HG03045 (cell line): ENCODE results near the gene EML4.
"Not testable (repeated sequence)": the region's sequence is repeated elsewhere in the genome, so short reads cannot be mapped to it uniquely, and the experiment has no call there.

Source experiments
- ATAC-seq: cut with Tn5 transposase; IDR thresholded peaks from one replicate; pipeline ENCODE4 v1.9.1; 2021; ENCODE audit warnings: mild to moderate bottlenecking, moderate library complexity; ENCODE audit not compliant: unreplicated experiment

Gene EML4

GRCh38 chr2:42171396-42171980, 2.3 kb downstream of the EML4 start:
- no peak for ATAC-seq

GRCh38 chr2:42172020-42172419, 2.9 kb downstream of the EML4 start:
- ATAC-seq = no peak

- no peak for ATAC-seq
These were observed 3.4 kb downstream of the EML4 start for GRCh38 chr2:42172566-42172965.

- not testable (repeated sequence) for ATAC-seq
These were observed 4.3 kb downstream of the EML4 start for GRCh38 chr2:42173467-42173866.

- no peak for ATAC-seq
These were observed 8.0 kb downstream of the EML4 start for GRCh38 chr2:42176992-42177738.

GRCh38 chr2:42178335-42178734, 9.2 kb downstream of the EML4 start:
- no peak for ATAC-seq

- no peak for ATAC-seq
These were observed 11.1 kb downstream of the EML4 start for GRCh38 chr2:42180300-42180699.

GRCh38 chr2:42182654-42183308, 13.6 kb downstream of the EML4 start:
- ATAC-seq = no peak

GRCh38 chr2:42183775-42184174, 14.6 kb downstream of the EML4 start:
- ATAC-seq = no peak

- ATAC-seq = no peak
These were observed 15.2 kb downstream of the EML4 start for GRCh38 chr2:42184346-42184745.

- ATAC-seq = no peak
These were observed 16.2 kb downstream of the EML4 start for GRCh38 chr2:42185220-42185921.

GRCh38 chr2:42186366-42186765, 17.2 kb downstream of the EML4 start:
- ATAC-seq = no peak

- no peak for ATAC-seq
These were observed 17.9 kb downstream of the EML4 start for GRCh38 chr2:42186945-42187632.

GRCh38 chr2:42187886-42188285, 18.7 kb downstream of the EML4 start:
- ATAC-seq = no peak

- ATAC-seq = no peak
These were observed 20.0 kb downstream of the EML4 start for GRCh38 chr2:42189235-42189566.

GRCh38 chr2:42190191-42190590, 21.0 kb downstream of the EML4 start:
- no peak for ATAC-seq

GRCh38 chr2:42191285-42192009, 22.3 kb downstream of the EML4 start:
- ATAC-seq = no peak

- ATAC-seq = no peak
These were observed 22.8 kb downstream of the EML4 start for GRCh38 chr2:42192010-42192373.

- no peak for ATAC-seq
These were observed 23.8 kb downstream of the EML4 start for GRCh38 chr2:42192652-42193566.
